CD4-positive, CD25-positive, alpha-beta regulatory T cell (primary cell): ENCODE data around the gene DUSP22. TPM values are rescaled to one million over a fixed set of nuclear protein-coding genes. Genes with fewer than 3 reads are reported as not detected.

ENCODE experiments used
- ATAC-seq, 2 donors: fragments of 150-1000 bp; cut with Tn5 transposase; one replicate each; pipeline ENCODE4 v1.10.0; 2021; ENCODE audit warnings: low read depth in 2 of 2, moderate number of reproducible peaks in 2 of 2, moderate library complexity in 1 of 2
- DNase-seq, 3 donors: peaks; one replicate each; pipeline versions ENCODE4 v3.0.0 to v3.0.0-alpha.2; 2012 to 2022; ENCODE audit warnings: mixed read lengths in 1 of 3
- H3K27ac ChIP-seq: one replicate; pipeline ENCODE4 v1.7.0; 2013; ENCODE audit warnings: mild to moderate bottlenecking, low read length; ENCODE audit not compliant: insufficient read depth, poor library complexity, severe bottlenecking
- H3K27me3 ChIP-seq: one replicate; pipeline ENCODE4 v1.7.0; 2013; ENCODE audit warnings: low read length; ENCODE audit not compliant: control insufficient read depth, insufficient read depth
- H3K36me3 ChIP-seq: one replicate; pipeline ENCODE4 v1.7.0; 2013; ENCODE audit warnings: mild to moderate bottlenecking, low read length, moderate library complexity; ENCODE audit not compliant: control insufficient read depth, insufficient read depth
- H3K4me1 ChIP-seq: 2 replicates; pipeline ENCODE4 v1.7.0; 2013; ENCODE audit warnings: mild to moderate bottlenecking, low read length; ENCODE audit not compliant: insufficient read depth, control insufficient read depth, poor library complexity, severe bottlenecking
- H3K4me3 ChIP-seq: one replicate; pipeline ENCODE4 v1.7.0; 2013; ENCODE audit warnings: low read depth, mild to moderate bottlenecking, low read length, moderate library complexity
- H3K9me3 ChIP-seq, 2 experiments: 1 replicate in 1 of 2; 2 replicates in 1 of 2; pipeline ENCODE4 v1.7.0; 2013; ENCODE audit warnings: low read length in 2 of 2, mild to moderate bottlenecking in 1 of 2, moderate library complexity in 1 of 2; ENCODE audit not compliant: control insufficient read depth in 2 of 2
- H3K27ac Mint-ChIP-seq, 3 donors: one replicate each; pipeline ENCODE4 v1.8.0; 2020 to 2022; ENCODE audit warnings: mild to moderate bottlenecking in 3 of 3, mixed read lengths in 3 of 3, moderate library complexity in 2 of 3
- H3K27me3 Mint-ChIP-seq: one replicate; pipeline ENCODE4 v1.8.0; 2022; ENCODE audit warnings: mild to moderate bottlenecking, mixed read lengths
- H3K36me3 Mint-ChIP-seq: one replicate; pipeline ENCODE4 v1.8.0; 2020; ENCODE audit warnings: mixed read lengths
- H3K4me1 Mint-ChIP-seq, 4 donors: one replicate each; pipeline ENCODE4 v1.8.0; 2020 to 2022; ENCODE audit warnings: mixed read lengths in 4 of 4, mild to moderate bottlenecking in 1 of 4
- H3K4me3 Mint-ChIP-seq, 4 donors: one replicate each; pipeline ENCODE4 v1.8.0; 2020 to 2022; ENCODE audit warnings: mild to moderate bottlenecking in 4 of 4, mixed read lengths in 4 of 4, moderate library complexity in 3 of 4
- H3K9me3 Mint-ChIP-seq, 7 donors: one replicate each; pipeline ENCODE4 v1.8.0; 2020 to 2022; ENCODE audit warnings: mixed read lengths in 7 of 7, mild to moderate bottlenecking in 3 of 7, moderate library complexity in 2 of 7
- polyA plus RNA-seq, 4 donors: library from polyadenylated mRNA; unstranded; fragments of 300-500 nt; fragmentation: Illumina TruSeq; gene quantifications; one replicate each; pipeline ENCODE4 v1.2.3, GENCODE V29; 2021
- total RNA-seq: library from RNA; stranded (reverse); gene quantifications from one replicate; pipeline ENCODE4 v1.2.3, GENCODE V29; 2022

DUSP22 gene
- total and polyA plus RNA-seq, 5 donors from 2014 or later: 45.5 to 48.5 (median 46.6) TPM

DNA sequence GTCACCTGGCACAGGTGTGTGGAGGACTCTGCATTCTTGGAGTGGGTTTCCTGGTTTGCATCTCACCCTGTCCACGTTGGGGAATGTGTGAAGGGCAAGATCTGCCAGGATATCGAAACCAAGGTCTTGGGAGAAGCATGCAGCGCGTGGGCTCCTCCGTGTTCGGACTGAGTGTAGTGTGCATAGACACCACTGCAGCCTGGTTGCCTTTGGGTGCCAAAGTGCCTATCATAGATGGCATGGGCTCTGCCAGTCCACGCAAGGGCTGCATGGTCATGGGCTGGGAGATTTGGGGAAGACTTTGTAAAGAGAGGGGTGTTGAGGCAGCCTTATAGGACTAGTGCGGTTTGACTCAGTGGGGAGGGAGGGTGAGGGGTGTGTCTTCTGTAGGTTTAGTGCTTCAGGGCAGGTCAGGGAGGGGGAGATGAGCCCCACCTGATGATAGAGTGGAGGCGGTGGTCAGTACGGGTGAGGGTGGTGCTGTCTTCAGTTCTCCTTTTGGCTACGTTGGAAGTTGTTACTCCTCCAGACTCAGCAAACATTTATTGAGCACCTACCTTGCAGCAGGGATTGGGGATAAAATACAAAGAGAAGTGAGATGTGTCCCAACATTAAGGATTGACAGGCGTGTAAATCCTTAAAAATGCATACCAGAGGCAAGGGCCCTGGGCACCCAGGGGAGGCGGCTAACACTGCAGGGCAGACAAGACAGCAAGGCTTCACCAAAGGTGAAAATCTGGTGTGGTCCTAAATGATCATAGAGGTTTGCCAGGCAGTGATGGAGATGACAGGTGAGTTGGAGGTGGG lies 28.3 kb downstream of the DUSP22 start:
- ATAC-seq (no peak), DNase-seq (no peak)
- peaks cover 0 to 4% (median 0%) of the 10 kb centered on the region in 7 donors for H3K9me3 Mint-ChIP-seq
- Histone ChIP-seq H3K4me3 (no peak overlapping the region), H3K36me3 (no peaks in the 10 kb centered on the region), H3K4me1 (peaks cover 16% of the 10 kb centered on the region), H3K27me3 (no peaks in the 10 kb centered on the region), H3K9me3 (no peaks in the 10 kb centered on the region), H3K27ac (no peak overlapping the region)
- no peak overlapping the region for H3K4me3 Mint-ChIP-seq
- H3K27me3 Mint-ChIP-seq: no peaks in the 10 kb centered on the region
- H3K27ac Mint-ChIP-seq: peak overlapping the region in 1 of 3 donors; percentile 74
- H3K36me3 Mint-ChIP-seq: peaks cover 5% of the 10 kb centered on the region
- peaks cover 3 to 29% (median 25%) of the 10 kb centered on the region in 4 donors for H3K4me1 Mint-ChIP-seq

DNA sequence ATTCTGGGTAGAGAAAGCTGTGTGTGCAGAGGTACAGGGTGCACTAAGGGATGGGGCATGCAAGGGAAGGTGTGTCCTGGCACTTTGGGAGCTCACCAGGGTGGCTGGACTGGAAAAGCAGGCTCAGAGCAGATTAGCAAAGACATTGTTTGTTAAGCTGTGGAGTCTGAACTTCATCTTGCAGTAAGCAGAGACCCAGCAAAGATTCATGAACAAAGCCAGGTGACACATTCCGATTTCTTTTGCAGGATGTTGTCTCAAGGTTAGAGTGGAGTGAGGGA lies 28.8 kb downstream of the DUSP22 start:
- Histone ChIP-seq H3K4me1 (peaks cover 16% of the 10 kb centered on the region), H3K27me3 (no peaks in the 10 kb centered on the region), H3K9me3 (no peaks in the 10 kb centered on the region), H3K27ac (no peak overlapping the region), H3K36me3 (no peaks in the 10 kb centered on the region), H3K4me3 (no peak overlapping the region)
- peaks cover 3% of the 10 kb centered on the region for H3K36me3 Mint-ChIP-seq
- no peak overlapping the region for H3K27ac Mint-ChIP-seq
- peaks cover 0 to 24% (median 22%) of the 10 kb centered on the region in 4 donors for H3K4me1 Mint-ChIP-seq
- H3K4me3 Mint-ChIP-seq: no peak overlapping the region
- peaks cover 0 to 2% (median 0%) of the 10 kb centered on the region in 7 donors for H3K9me3 Mint-ChIP-seq
- no peaks in the 10 kb centered on the region for H3K27me3 Mint-ChIP-seq
- ATAC-seq (no peak), DNase-seq (no peak)

DNA sequence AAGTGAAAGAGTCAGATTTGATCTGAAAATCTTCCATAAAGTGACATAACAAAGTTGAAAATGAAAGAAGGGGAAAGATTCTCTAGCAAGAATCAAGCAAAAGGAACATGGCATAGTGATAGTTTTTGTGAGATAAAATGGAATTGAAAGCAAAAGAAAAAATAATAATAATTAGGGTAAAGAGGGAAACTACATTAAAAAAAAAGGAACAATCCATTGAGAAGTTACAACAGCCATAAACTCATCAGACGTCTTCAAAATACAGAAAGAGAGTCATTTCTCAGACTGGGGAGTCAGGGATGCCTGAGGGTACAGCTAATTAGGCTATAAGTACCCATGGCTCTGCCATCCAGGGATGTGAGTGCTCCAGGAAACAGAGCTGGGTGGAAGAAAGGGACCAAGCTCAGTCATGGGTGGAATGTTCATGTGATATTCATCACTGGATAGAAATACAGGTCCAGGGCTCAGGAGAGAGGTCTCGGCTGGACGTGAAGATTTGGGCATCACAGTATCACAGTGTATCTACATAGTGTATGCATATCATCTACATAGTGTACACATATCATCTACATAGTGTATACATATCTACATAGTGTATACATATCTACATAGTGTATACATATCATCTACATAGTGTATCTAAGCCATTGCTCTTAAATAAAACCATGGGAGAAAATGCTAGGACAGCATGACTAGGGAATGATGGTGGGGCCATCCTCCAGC lies 29.4 kb downstream of the DUSP22 start:
- Mint-ChIP-seq H3K4me3 (no peak overlapping the region), H3K36me3 (peaks cover 3% of the 10 kb centered on the region), H3K4me1 (peaks cover 0 to 22% (median 18%) of the 10 kb centered on the region in 4 donors), H3K9me3 (peaks cover 0 to 2% (median 0%) of the 10 kb centered on the region in 7 donors), H3K27me3 (no peaks in the 10 kb centered on the region), H3K27ac (no peak overlapping the region)
- no peak overlapping the region for H3K27ac ChIP-seq
- DNase-seq (no peak), ATAC-seq (no peak)
- peaks cover 16% of the 10 kb centered on the region for H3K4me1 ChIP-seq
- no peak overlapping the region for H3K4me3 ChIP-seq
- no peaks in the 10 kb centered on the region for H3K27me3 ChIP-seq
- H3K9me3 ChIP-seq: no peaks in the 10 kb centered on the region
- peaks cover under 1% of the 10 kb centered on the region for H3K36me3 ChIP-seq

DNA sequence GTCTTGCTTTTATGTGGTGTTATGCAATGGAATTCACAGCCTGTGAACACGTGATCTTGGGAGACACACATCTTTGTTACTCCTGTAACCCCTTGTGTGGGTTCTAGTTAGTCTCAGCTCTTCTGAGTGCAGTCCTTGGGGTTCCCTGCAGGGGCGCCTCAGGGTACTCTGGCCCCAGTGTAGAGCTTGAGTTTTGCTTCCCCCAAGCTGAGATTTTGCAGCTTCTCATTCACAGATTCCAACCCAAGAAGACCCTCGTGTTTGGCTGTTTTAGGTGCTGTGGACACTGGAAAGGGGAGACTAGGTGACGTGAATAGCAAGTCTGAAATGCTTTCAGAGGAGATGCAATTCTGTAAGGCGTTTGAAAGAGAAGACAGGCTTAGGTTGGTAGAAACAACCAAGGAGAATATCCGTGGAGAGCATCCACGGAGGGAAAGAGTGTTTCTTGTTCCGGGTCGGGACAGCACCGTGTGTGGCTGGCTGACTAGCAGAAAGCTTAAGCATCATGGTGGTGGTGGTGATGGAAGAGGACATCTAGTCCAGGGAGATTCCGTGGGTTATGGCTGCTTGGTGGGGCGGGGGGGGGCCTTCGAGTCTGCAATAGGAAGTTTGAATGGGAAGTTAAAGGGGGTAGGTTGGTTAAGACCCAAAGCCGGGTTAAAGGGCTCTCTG lies 30.1 kb downstream of the DUSP22 start:
- Histone ChIP-seq H3K27ac (no peak overlapping the region), H3K4me3 (no peak overlapping the region), H3K27me3 (no peaks in the 10 kb centered on the region), H3K9me3 (no peaks in the 10 kb centered on the region), H3K36me3 (peaks cover 2% of the 10 kb centered on the region), H3K4me1 (peaks cover 17% of the 10 kb centered on the region)
- Mint-ChIP-seq H3K4me1 (peaks cover 0 to 18% (median 16%) of the 10 kb centered on the region in 4 donors), H3K27ac (no peak overlapping the region), H3K9me3 (peaks cover 0 to 3% (median 0%) of the 10 kb centered on the region in 7 donors), H3K27me3 (no peaks in the 10 kb centered on the region), H3K36me3 (peaks cover 4% of the 10 kb centered on the region), H3K4me3 (no peak overlapping the region)
- no peak for DNase-seq
- no peak for ATAC-seq

DNA sequence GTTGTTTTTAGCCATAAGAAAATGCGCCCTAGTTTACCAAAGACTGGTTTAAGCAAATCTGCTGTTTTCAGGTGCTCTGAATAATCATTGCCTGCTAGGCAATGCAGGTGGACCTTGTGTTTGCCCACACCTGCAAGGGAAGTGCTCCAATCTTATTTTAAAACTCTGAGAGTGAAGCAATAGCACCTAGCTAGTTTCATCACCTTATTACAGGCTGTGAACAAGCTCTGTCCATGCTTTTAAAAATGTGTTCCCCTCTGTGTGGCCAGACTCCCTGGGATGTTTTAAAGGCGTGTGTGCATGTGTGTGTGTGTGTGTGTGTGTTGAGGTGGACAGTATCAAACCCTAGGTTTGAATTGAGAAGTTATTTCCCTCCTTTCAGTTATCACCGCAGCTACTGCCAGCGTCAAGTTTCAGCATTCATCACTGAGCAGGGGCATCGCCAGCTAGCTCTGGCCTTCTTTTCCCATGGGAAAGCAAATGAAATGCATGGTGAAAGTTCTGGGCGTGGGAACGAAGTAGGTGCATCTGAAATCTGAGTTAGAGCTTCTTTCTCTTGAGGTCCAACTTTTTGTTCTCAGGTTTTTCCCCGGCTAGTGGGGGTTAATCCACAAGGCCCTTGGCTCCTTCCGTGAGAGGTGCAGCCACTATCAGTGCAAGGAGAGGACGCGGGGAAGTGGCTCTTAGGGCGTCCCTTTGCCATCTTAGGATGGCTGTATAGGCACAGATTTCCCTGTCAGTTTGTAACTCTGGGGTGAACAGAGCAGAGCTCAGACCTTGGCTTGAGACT lies 30.8 kb downstream of the DUSP22 start:
- peaks cover 2% of the 10 kb centered on the region for H3K36me3 ChIP-seq
- Mint-ChIP-seq H3K9me3 (peaks cover 0 to 4% (median 0%) of the 10 kb centered on the region in 7 donors), H3K36me3 (peaks cover 9% of the 10 kb centered on the region), H3K4me3 (no peak overlapping the region), H3K27me3 (no peaks in the 10 kb centered on the region), H3K4me1 (peaks cover 0 to 16% (median 13%) of the 10 kb centered on the region in 4 donors), H3K27ac (no peak overlapping the region)
- H3K27me3 ChIP-seq: no peaks in the 10 kb centered on the region
- DNase-seq (no peak), ATAC-seq (no peak)
- no peak overlapping the region for H3K4me3 ChIP-seq
- H3K9me3 ChIP-seq: no peaks in the 10 kb centered on the region
- no peak overlapping the region for H3K27ac ChIP-seq
- H3K4me1 ChIP-seq: peaks cover 25% of the 10 kb centered on the region

DNA sequence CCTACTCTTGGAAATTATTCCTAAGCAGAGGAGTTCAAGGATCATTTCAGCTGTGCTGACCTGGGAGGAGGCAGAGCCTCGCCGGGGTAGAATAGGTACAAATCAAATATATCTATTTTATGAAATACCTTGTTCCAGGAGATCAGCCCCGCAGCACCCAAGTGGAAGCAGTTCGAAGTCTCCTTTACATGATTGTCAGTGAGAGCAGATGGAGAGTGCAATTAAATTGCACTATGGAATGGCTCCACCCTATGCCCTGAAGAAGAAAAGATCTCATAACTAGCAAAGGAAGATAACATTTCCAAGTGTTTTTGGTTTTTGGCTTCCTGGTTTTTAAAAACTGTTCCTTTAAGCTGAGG lies 31.4 kb downstream of the DUSP22 start:
- ATAC-seq: no peak
- no peak overlapping the region for H3K27ac ChIP-seq
- peaks cover 0 to 4% (median 0%) of the 10 kb centered on the region in 7 donors for H3K9me3 Mint-ChIP-seq
- H3K9me3 ChIP-seq: no peaks in the 10 kb centered on the region
- H3K36me3 ChIP-seq: peaks cover 2% of the 10 kb centered on the region
- H3K36me3 Mint-ChIP-seq: peaks cover 9% of the 10 kb centered on the region
- peaks cover 0 to 13% (median 10%) of the 10 kb centered on the region in 4 donors for H3K4me1 Mint-ChIP-seq
- H3K27me3 ChIP-seq: no peaks in the 10 kb centered on the region
- no peak overlapping the region for H3K27ac Mint-ChIP-seq
- H3K27me3 Mint-ChIP-seq: no peaks in the 10 kb centered on the region
- H3K4me3 ChIP-seq: no peak overlapping the region
- H3K4me3 Mint-ChIP-seq: no peak overlapping the region
- peaks cover 30% of the 10 kb centered on the region for H3K4me1 ChIP-seq
- no peak for DNase-seq

DNA sequence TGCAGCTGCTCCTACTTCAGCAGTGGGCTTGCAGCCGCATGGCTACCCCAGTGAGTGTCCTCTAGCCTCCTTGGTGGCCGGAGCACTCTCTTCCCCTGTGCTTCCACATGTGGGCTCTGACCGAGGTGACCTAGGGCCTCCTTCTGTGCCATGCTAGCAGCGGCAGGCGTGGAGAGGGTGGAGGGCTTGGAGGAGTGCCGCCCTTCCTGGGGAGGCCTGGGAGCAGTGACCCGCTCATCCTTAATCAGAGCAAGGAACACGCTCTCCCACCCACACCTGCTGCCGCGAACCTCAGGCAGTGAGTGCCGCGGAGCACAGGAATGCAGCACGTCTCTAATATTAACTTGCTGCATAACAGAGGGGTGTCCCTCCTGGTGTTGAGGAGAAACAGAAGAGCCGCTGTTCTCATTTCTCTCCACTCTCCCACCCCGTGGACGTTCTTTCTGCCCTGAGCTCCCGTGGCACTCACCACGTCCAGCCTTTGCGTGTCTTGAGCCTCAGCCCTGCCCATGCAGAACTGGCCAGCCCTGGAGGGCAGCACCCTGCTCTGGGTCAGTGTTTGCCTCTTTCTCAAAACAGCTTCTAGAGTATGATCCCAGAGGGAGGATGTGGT lies 31.9 kb downstream of the DUSP22 start:
- no peak overlapping the region for H3K27ac Mint-ChIP-seq

More for the DNA sequence above, 31.9 kb downstream of the DUSP22 start:
- Histone ChIP-seq H3K9me3 (no peaks in the 10 kb centered on the region), H3K4me1 (peaks cover 25% of the 10 kb centered on the region), H3K27ac (no peak overlapping the region), H3K4me3 (no peak overlapping the region), H3K36me3 (peaks cover 2% of the 10 kb centered on the region), H3K27me3 (no peaks in the 10 kb centered on the region)
- DNase-seq (no peak), ATAC-seq (no peak)
- peaks cover 7% of the 10 kb centered on the region for H3K36me3 Mint-ChIP-seq
- H3K4me3 Mint-ChIP-seq: no peak overlapping the region
- no peaks in the 10 kb centered on the region for H3K27me3 Mint-ChIP-seq
- peaks cover 0 to 8% (median 7%) of the 10 kb centered on the region in 4 donors for H3K4me1 Mint-ChIP-seq
- peaks cover 0 to 4% (median 0%) of the 10 kb centered on the region in 7 donors for H3K9me3 Mint-ChIP-seq
